Measurements from ENCODE around the gene ANKRD63.

DNA sequence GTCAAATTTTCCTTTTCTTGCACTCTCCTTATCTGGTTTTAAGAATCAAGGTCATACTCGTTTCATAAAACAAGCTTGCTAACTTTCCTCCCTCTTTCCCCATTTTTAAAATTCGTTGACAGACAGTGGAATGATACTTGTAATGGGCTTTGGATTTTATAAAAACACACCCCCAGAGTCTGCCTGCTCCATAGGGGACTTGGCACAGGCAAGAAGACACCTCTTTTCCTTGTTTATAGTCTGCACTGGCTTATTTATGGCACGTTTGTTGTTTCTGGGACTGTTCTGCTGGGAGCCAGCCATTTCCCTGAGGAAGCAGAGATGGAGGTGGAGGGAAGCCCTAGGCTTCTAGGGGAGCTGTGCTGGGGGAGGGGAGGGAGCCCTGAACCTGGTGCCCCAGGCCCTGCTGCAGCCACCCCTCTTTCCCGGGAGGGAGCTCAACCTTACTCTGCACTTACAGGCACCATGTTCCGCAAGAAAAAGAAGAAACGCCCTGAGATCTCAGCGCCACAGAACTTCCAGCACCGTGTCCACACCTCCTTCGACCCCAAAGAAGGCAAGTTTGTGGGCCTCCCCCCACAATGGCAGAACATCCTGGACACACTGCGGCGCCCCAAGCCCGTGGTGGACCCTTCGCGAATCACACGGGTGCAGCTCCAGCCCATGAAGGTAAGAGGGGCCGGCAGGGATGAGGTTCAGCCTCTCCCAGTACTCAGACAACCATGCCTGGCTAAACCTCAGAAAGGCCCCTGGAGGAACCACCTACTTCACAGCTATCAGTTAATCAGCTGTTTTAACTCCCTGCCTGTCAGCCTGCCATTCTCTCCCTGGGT is 18.3 kb downstream of the ANKRD63 start:
- TF ChIP-seq POLR2AphosphoS5 (IDR thresholded peaks at IDR 0.05; ENCODE audit: borderline replicate concordance, low read depth, low read length) (no peak), EZH2 (IDR thresholded peaks at IDR 0.05) (no peak), FOXP2 (optimal IDR thresholded peaks at IDR 0.05; ENCODE audit: control extremely low read depth, extremely low read length, insufficient read depth) (no peak)
